Prostate gland (tissue), 2 donors: ENCODE results near the gene ADD3.

ENCODE experiments used
- POLR2A ChIP-seq: fragments of 450-650 bp; IDR thresholded peaks from one replicate; pipeline ENCODE4 v1.6.1; 2016; ENCODE audit warnings: antibody characterized with exemption, mild to moderate bottlenecking
- TF ChIP-seq, protein P1 (sequence below), 4 experiments: fragments of 200-600 bp in 2 of 4; fragments of 450-650 bp in 2 of 4; sonication (generic) in 2 of 4; IDR thresholded peaks; 1 replicate in 3 of 4; 2 replicates in 1 of 4; pipeline ENCODE4 v1.5.1; 2016 to 2019; ENCODE audit warnings: antibody characterized with exemption in 4 of 4, mild to moderate bottlenecking in 2 of 4, moderate library complexity in 2 of 4

DNA sequence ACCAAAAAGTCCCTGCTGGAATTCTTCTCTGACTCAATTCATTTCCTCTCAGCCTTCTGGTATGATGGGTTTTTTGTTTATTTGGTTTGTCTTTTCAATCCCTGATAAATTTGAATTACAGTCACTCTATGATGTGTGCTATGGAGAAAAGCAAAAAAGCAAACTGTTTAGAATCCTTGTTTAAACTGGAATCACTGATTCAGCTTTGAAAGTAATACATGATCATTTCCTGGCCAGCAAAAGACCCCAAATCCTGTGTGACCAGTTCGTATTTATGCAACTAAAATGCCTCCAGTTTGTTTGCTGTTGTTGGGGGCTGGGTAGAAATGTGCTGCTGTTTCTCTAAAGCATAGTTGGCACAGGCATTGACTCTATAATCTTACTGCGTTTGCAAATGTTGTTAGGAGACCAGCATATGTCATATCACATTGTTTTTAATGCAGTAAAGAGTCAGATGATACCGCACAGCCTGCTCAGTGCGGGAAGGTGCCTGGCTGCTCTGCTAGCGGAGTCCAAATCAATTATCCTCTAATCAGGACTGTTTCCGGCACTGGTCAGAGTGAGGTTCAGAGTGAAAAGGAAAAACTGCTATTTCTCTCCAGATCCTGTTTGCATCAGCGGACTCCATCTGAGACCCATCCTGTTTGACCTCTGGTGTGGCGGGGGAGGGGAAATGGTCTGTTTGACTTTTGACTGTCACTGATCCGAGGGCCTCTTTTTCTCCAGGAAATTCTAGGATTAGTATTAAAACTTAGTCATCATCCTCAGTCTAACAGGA lies 40.6 kb upstream of the ADD3 start:
- no peak for TF ChIP-seq POLR2A
- TF ChIP-seq, protein P1, sequence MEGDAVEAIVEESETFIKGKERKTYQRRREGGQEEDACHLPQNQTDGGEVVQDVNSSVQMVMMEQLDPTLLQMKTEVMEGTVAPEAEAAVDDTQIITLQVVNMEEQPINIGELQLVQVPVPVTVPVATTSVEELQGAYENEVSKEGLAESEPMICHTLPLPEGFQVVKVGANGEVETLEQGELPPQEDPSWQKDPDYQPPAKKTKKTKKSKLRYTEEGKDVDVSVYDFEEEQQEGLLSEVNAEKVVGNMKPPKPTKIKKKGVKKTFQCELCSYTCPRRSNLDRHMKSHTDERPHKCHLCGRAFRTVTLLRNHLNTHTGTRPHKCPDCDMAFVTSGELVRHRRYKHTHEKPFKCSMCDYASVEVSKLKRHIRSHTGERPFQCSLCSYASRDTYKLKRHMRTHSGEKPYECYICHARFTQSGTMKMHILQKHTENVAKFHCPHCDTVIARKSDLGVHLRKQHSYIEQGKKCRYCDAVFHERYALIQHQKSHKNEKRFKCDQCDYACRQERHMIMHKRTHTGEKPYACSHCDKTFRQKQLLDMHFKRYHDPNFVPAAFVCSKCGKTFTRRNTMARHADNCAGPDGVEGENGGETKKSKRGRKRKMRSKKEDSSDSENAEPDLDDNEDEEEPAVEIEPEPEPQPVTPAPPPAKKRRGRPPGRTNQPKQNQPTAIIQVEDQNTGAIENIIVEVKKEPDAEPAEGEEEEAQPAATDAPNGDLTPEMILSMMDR (IDR thresholded peaks at IDR 0.05) = no peak
